Esophagus squamous epithelium (tissue), 4 donors: Measurements from ENCODE around the gene EMP1.

Experiments used
- CTCF ChIP-seq, 6 experiments: fragments of 450-650 bp in 4 of 6; fragments of 200-600 bp in 2 of 6; sonication (generic) in 2 of 6; IDR thresholded peaks; one replicate each; pipeline ENCODE4 v1.5.1; 2016 to 2019; ENCODE audit warnings: antibody characterized with exemption in 6 of 6, mild to moderate bottlenecking in 4 of 6, moderate library complexity in 4 of 6
- POLR2A ChIP-seq, 4 donors: fragments of 450-650 bp; IDR thresholded peaks; one replicate each; pipeline ENCODE4 v1.6.1; 2017; ENCODE audit warnings: antibody characterized with exemption in 4 of 4, mild to moderate bottlenecking in 4 of 4, moderate library complexity in 3 of 4

DNA sequence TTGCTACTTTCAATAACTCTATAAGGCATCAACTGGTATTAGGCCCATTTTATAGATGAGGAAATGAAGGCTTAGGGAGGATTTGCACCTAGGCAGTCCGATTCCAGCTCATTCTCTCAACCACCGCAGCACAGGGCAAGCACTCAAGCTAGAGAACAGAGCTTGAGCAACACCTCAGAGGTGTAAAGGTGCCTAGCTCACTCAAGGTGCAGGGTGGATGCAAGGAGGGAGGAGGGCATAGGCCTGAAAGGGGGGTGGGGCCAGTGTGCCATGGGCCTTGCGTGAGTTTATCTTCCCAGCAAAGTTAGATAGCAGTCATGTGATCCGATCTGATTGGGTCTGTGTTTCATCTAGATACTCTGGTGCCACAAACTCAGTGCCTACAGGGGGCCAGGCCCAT is 10.2 kb upstream of the EMP1 start:
- TF ChIP-seq CTCF (IDR thresholded peaks at IDR 0.05) (no peak), POLR2A (IDR thresholded peaks at IDR 0.05) (no peak)
